ENCODE results near the gene COL28A1.

COL28A1 gene

DNA sequence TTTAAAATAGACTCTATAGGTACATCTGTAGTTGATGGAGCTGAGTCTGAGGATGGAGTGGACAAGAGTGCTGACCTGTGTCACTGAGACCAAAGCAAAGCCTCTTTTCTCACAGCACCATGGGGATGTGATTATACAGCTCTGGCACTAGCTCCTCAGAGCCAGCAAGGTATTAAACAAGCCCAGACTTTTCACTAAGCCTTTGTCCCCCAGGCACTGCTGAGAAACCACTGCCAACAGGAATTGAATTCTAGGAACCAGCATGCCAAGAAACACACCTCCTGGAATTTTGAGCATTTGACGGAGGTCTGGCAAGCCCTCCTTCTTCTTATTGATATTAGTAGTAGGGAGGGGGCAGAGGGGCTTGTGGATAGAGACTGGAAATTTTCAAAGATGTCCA lies 206.3 kb downstream of the COL28A1 start:
- TF ChIP-seq TAF1 (IDR thresholded peaks at IDR 0.05; ENCODE audit: borderline replicate concordance, insufficient read depth, low read length) (no peak), SIN3A (IDR thresholded peaks at IDR 0.05; ENCODE audit: borderline replicate concordance, insufficient read depth, low read length) (no peak), POLR2AphosphoS5 (IDR thresholded peaks at IDR 0.05; ENCODE audit: low read depth, low read length) (no peak), FOXP2 (optimal IDR thresholded peaks at IDR 0.05; ENCODE audit: borderline replicate concordance, extremely low read depth, extremely low read length, insufficient read depth) (no peak)
- TF ChIP-seq, protein P1, sequence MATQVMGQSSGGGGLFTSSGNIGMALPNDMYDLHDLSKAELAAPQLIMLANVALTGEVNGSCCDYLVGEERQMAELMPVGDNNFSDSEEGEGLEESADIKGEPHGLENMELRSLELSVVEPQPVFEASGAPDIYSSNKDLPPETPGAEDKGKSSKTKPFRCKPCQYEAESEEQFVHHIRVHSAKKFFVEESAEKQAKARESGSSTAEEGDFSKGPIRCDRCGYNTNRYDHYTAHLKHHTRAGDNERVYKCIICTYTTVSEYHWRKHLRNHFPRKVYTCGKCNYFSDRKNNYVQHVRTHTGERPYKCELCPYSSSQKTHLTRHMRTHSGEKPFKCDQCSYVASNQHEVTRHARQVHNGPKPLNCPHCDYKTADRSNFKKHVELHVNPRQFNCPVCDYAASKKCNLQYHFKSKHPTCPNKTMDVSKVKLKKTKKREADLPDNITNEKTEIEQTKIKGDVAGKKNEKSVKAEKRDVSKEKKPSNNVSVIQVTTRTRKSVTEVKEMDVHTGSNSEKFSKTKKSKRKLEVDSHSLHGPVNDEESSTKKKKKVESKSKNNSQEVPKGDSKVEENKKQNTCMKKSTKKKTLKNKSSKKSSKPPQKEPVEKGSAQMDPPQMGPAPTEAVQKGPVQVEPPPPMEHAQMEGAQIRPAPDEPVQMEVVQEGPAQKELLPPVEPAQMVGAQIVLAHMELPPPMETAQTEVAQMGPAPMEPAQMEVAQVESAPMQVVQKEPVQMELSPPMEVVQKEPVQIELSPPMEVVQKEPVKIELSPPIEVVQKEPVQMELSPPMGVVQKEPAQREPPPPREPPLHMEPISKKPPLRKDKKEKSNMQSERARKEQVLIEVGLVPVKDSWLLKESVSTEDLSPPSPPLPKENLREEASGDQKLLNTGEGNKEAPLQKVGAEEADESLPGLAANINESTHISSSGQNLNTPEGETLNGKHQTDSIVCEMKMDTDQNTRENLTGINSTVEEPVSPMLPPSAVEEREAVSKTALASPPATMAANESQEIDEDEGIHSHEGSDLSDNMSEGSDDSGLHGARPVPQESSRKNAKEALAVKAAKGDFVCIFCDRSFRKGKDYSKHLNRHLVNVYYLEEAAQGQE (IDR thresholded peaks at IDR 0.05; ENCODE audit: insufficient read depth in 1 of 2, low read depth in 2 of 2, low read length in 2 of 2), result no peak

- no peak for TF ChIP-seq POLR2AphosphoS5 (IDR thresholded peaks at IDR 0.05; ENCODE audit: low read depth, low read length)
Measured at GRCh38 chr7:7327423-7327822, 208.2 kb downstream of the COL28A1 start.

DNA sequence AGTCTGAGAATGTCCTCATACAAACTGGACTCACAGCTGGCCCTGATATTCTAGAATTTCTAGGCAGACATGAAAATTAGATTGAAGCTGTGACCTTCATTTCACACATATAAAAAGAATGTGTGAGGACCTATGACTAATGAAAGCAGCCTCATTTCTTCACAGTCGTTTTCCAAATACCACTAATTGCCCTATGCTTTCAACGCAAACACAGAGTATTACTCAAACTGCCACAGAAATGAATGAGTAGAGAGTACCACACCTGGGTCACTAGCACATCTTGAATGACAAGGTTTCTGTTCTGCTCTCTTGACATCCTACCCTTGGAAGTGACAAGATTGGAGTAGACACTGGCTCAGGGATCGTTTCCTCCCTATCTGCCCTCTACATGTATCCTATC lies 211.0 kb downstream of the COL28A1 start:
- TF ChIP-seq FOXP2 (optimal IDR thresholded peaks at IDR 0.05; ENCODE audit: borderline replicate concordance, extremely low read depth, extremely low read length, insufficient read depth), result no peak
- TF ChIP-seq TAF1 (IDR thresholded peaks at IDR 0.05; ENCODE audit: borderline replicate concordance, insufficient read depth, low read length), result no peak
- no peak for TF ChIP-seq POLR2AphosphoS5 (IDR thresholded peaks at IDR 0.05; ENCODE audit: low read depth, low read length)
- TF ChIP-seq, protein P1 (IDR thresholded peaks at IDR 0.05; ENCODE audit: insufficient read depth in 1 of 2, low read depth in 2 of 2, low read length in 2 of 2), result no peak
- TF ChIP-seq SIN3A (IDR thresholded peaks at IDR 0.05; ENCODE audit: borderline replicate concordance, insufficient read depth, low read length), result no peak

DNA sequence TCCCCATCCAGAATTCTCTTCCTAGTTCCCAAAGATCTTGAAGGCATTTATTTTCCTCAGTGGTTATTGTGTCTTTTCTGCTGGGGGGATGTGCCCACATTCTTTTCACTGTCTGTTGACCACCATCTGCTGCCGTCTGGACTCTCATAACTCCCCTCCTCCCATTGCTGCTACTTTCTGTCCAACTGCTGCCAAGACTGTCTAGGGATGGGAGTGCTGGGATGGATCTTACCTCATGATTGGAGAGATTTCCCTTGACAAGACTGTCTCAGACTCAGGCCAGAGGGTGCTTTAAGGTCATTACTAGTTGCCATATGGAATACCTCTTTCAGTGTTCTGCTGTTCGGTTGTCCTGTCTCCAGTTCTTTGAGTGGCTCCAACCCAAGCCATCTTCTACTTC lies 211.8 kb downstream of the COL28A1 start:
- TF ChIP-seq, protein P1 (IDR thresholded peaks at IDR 0.05; ENCODE audit: insufficient read depth in 1 of 2, low read depth in 2 of 2, low read length in 2 of 2), result no peak
- no peak for TF ChIP-seq FOXP2 (optimal IDR thresholded peaks at IDR 0.05; ENCODE audit: borderline replicate concordance, extremely low read depth, extremely low read length, insufficient read depth)
- TF ChIP-seq POLR2AphosphoS5 (IDR thresholded peaks at IDR 0.05; ENCODE audit: low read depth, low read length), result no peak

- TF ChIP-seq FOXP2 (optimal IDR thresholded peaks at IDR 0.05; ENCODE audit: borderline replicate concordance, extremely low read depth, extremely low read length, insufficient read depth), result no peak
- no peak for TF ChIP-seq SIN3A (IDR thresholded peaks at IDR 0.05; ENCODE audit: borderline replicate concordance, insufficient read depth, low read length)
- TF ChIP-seq TAF1 (IDR thresholded peaks at IDR 0.05; ENCODE audit: borderline replicate concordance, insufficient read depth, low read length), result no peak
- TF ChIP-seq POLR2AphosphoS5 (IDR thresholded peaks at IDR 0.05; ENCODE audit: low read depth, low read length), result no peak
- TF ChIP-seq, protein P1 (IDR thresholded peaks at IDR 0.05; ENCODE audit: insufficient read depth in 1 of 2, low read depth in 2 of 2, low read length in 2 of 2), result no peak
Measured at GRCh38 chr7:7323352-7323751, 212.3 kb downstream of the COL28A1 start.

Data from PFSK-1 (cell line).